Smooth muscle cell of bladder (primary cell): ENCODE results near the gene PLGRKT. TPM values are rescaled to one million over a fixed set of nuclear protein-coding genes. Genes with fewer than 3 reads are reported as not detected.

Experiments used
- total RNA-seq: library from RNA; depleted of rRNA; stranded (reverse); fragments of >200 nt; gene quantifications from 2 replicates; pipeline ENCODE4 v1.2.3, GENCODE V29; 2014

Gene PLGRKT, protein sequence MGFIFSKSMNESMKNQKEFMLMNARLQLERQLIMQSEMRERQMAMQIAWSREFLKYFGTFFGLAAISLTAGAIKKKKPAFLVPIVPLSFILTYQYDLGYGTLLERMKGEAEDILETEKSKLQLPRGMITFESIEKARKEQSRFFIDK
- 9.7 and 12.4 TPM in 2 replicates for total RNA-seq

DNA sequence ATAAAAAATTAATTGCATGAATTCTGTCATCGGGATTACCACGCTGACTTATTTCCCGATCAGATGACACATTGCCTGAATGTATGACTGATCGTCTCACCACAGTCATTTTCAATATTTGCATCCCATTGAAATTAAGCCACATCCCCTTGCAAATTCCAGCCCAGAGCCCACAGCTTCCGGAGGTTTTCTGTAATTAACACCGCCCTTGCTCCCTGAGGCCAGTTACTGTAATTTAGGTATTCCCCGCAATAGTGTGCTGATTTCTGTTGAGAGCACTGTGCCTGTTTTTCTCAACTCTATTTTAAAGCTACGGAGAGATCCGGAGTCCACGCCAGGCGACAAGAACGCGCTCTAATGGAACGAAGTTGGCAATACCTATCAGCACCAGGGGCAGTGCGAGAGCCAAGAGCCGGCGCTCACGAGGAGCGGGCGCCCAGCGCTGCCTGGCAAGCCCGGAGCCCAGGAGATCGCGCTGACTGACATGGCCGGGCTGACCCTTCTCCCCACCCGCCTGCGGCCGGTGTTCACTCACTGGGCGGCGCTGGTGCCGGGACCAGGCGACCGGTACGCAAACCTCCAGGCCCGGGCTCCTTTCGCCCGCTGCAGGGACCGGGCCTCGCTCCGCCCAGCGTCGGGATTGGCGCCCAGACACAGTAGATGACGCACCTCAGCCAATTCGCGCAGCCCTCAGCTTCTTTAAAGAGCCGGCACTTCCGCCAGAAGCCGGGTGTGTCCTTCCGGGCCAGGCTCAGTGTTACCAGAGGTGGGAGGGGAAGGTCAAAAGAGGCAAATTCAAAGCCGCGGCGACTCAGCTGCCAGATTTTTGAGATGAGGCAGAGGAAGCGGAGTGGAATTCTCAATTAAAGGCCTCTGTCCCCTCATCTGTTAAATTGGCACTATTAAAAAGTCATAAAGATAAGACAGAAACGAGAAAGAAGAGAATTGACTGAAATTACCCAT lies at the start of gene PLGRKT:
Gene PLGRKT (minus strand): TSS at position 672 of the 963 bp plus-strand sequence. CDS start 5,948 bp downstream, outside the sequence.

DNA sequence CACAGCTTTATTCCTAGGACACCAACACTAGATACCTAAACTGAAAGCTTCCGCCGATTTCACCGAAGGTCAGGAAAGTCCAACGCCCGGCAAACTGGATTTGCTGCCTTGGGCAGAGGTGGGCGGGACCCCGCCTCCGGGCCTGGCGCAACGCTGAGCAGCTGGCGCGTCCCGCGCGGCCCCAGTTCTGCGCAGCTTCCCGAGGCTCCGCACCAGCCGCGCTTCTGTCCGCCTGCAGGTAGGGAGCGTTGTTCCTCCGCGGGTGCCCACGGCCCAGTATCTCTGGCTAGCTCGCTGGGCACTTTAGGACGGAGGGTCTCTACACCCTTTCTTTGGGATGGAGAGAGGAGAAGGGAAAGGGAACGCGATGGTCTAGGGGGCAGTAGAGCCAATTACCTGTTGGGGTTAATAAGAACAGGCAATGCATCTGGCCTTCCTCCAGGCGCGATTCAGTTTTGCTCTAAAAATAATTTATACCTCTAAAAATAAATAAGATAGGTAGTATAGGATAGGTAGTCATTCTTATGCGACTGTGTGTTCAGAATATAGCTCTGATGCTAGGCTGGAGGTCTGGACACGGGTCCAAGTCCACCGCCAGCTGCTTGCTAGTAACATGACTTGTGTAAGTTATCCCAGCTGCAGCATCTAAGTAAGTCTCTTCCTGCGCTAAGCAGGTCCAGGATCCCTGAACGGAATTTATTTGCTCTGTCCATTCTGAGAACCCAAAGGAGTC lies 12.8 kb upstream of the PLGRKT start, which contains the start of gene CD274:
Gene CD274 (plus strand): TSS at position 184 of the 733 bp plus-strand sequence. CDS start 5,572 bp downstream, outside the sequence.

DNA sequence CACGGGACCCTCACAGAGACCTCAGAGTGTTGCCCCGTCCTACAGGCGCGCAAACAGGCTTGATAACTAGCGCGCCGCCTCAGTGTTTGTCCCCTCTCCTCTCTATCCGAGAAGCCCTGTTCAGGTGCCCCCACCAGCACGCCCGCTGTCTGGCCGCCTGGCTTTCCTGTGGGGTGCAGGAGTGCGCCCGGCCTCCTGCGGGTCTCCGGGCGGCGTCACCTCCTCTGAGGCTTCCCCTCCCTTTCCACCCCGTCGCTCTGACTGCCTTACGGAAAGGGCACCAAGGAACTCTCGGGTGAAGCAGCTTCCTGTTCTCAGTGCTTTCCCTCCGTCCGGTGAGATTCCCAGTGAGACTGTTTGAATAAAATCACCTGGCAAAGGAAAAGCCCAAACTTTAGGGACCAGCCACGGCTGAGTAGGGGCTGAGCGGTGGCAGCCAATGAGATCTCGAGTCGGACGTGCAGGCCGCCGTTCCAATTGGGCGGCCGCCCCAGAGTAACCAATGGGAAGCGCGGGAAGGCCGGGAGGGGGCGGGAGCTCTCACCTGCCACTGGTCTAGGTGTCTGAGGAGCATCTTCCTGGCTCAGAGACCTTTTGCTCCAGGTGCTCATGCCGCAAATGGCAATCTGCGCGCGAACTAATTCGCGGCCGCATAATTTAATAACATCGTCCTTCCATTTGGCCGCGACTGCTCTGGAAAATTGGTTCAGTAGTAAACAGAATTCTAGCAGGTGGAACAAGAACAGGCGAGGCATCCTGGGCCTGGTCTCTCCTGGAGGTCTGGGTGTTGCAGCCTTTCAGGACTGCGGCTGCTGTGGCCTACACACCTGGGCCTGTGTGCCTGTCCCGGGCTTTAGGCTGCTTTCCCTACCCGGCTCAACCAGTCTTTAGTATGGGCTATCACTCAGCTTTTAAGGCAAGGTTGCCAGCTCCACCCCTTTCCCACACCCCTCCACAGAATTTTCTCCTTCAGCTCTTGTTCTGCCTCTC lies 98.4 kb downstream of the PLGRKT start, which contains the start of gene RLN1:
Gene RLN1 (minus strand): TSS at position 885 of the 990 bp plus-strand sequence. CDS start 130 bp downstream, at position 755.

Other genes with a start within 250 kb of the PLGRKT start
- gene INSL4, start 206.5 kb downstream of the PLGRKT start, total RNA-seq, result not detected in 2 replicates
- not detected in 2 replicates for gene RLN2, start 133.2 kb downstream of the PLGRKT start, total RNA-seq
- not detected in 2 replicates for gene RLN1, start 98.0 kb downstream of the PLGRKT start, total RNA-seq
- gene CD274, start 12.6 kb upstream of the PLGRKT start, total RNA-seq, result 0.85 and 2.2 TPM in 2 replicates
- 2.6 and 3.2 TPM in 2 replicates for gene PDCD1LG2, start 72.6 kb upstream of the PLGRKT start, total RNA-seq
- gene RIC1, start 191.2 kb upstream of the PLGRKT start, total RNA-seq, result 39.8 and 40.5 TPM in 2 replicates